ENCODE results near the gene ARHGAP5. TPM values are rescaled to one million over a fixed set of nuclear protein-coding genes. Genes with fewer than 3 reads are reported as not detected.

The ARHGAP5 gene
- total RNA-seq, 3 donors from 2014 or later: 115 to 189 (median 121) TPM

DNA sequence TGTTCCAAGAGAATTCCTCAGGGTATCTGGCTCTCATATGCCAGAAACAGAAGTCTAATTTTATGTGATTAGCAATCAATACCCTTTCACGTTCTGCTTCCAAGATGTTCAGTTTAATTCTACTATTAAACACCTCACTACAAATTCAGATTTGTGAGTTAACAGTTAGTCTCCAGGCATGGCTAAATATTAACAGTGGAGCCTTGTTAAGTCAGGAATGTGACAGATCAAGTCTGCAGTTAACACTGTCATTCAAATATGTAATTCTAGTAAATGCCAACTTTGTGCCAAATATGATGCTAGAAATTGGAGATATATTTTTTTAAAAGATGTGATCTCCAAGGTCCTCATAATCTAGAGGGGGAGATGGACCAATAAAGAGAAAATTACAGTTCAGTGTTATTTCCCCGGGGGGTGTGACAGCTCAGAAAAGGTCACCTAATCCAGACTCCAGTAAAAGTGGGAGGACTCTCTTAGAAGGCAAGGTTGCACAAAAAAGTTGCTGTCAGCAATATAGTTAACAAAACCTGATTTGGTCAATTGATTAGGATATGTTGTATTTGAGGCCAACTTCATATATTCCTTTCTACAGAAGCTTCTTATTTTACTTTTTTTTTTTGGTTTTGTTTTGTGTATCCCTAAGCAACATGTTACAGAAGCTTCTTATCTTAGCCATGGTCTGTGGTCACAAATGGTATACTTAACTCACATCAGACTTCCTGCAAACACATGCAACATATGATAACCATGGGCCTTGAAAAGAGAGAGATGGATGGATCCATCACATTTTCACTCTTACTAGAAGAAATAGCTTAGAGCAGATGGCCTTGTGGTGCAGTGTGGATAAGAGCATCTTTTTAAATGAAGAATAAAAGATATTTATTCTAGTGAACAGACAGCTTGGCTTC is 106.3 kb downstream of the ARHGAP5 start:
- DNase-seq (ENCODE audit: low spot score in 2 of 2): no peak
- H3K27me3 ChIP-seq: no peaks in the 10 kb centered on the region
- intact Hi-C loops (cut with DNase I; ENCODE audit: low total_unique reads): no loop called here
- H3K4me3 ChIP-seq: no peak overlapping the region
- H3K4me1 ChIP-seq: no peaks in the 10 kb centered on the region
- TF ChIP-seq POLR2AphosphoS5 (IDR thresholded peaks at IDR 0.05) (no peak), POLR2A (IDR thresholded peaks at IDR 0.05) (no peak)
- TF ChIP-seq, protein P1, sequence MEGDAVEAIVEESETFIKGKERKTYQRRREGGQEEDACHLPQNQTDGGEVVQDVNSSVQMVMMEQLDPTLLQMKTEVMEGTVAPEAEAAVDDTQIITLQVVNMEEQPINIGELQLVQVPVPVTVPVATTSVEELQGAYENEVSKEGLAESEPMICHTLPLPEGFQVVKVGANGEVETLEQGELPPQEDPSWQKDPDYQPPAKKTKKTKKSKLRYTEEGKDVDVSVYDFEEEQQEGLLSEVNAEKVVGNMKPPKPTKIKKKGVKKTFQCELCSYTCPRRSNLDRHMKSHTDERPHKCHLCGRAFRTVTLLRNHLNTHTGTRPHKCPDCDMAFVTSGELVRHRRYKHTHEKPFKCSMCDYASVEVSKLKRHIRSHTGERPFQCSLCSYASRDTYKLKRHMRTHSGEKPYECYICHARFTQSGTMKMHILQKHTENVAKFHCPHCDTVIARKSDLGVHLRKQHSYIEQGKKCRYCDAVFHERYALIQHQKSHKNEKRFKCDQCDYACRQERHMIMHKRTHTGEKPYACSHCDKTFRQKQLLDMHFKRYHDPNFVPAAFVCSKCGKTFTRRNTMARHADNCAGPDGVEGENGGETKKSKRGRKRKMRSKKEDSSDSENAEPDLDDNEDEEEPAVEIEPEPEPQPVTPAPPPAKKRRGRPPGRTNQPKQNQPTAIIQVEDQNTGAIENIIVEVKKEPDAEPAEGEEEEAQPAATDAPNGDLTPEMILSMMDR (IDR thresholded peaks at IDR 0.05): no peak
- H3K27ac ChIP-seq: no peak overlapping the region
- no peaks in the 10 kb centered on the region for H3K36me3 ChIP-seq
- peaks cover 0 to 6% of the 10 kb centered on the region in 2 donors for H3K9me3 ChIP-seq

DNA sequence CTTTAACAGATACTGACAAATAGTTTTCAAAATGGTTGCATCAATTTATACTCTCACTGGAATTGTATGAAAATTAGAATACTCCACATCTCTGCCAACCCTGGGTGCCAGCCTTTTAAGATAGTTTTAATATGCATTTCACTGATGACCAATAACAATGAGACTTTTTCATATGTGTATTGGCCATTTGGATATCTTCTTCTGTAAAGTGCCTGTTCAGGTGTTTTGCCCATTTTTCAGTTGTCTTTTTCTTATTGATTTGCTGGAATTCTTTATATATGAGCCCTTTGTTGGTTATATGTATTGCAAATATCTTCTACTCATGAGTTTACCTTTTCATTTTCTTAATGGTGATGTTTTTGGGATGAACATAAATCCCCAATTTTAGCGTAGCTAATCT is 108.0 kb downstream of the ARHGAP5 start:
- Histone ChIP-seq H3K9me3 (peaks cover 0 to 6% of the 10 kb centered on the region in 2 donors), H3K27me3 (no peaks in the 10 kb centered on the region), H3K4me1 (no peaks in the 10 kb centered on the region), H3K4me3 (no peak overlapping the region), H3K27ac (no peak overlapping the region), H3K36me3 (no peaks in the 10 kb centered on the region)
- intact Hi-C loops (cut with DNase I; ENCODE audit: low total_unique reads): no loop called here
- TF ChIP-seq, protein P1 (IDR thresholded peaks at IDR 0.05): no peak
- TF ChIP-seq POLR2A (IDR thresholded peaks at IDR 0.05): no peak
- no peak for TF ChIP-seq POLR2AphosphoS5 (IDR thresholded peaks at IDR 0.05)
- DNase-seq (ENCODE audit: low spot score in 2 of 2): no peak

DNA sequence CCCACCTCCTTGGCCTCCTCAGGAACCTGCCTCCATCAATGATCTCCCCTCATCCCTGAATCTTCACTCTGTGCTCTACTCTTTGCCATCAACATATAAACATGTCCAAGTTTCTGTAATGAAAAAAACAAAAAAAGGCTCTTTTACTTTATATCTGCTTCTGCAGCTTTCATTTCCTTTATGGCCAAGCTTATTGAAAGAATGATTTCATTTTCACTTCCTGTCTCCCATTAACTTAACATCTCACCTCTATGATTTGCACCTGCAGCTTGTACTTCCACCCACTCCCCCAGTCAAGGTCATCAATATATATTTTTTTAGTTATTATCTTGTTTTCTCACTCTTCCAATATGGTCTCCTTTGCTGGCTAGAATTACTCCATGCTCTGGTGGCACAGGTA is 109.1 kb downstream of the ARHGAP5 start:
- no peak for DNase-seq (ENCODE audit: low spot score in 2 of 2)
- intact Hi-C loops (cut with DNase I; ENCODE audit: low total_unique reads): no loop called here
- Histone ChIP-seq H3K9me3 (peaks cover 0 to 6% of the 10 kb centered on the region in 2 donors), H3K27me3 (no peaks in the 10 kb centered on the region), H3K36me3 (no peaks in the 10 kb centered on the region), H3K27ac (no peak overlapping the region), H3K4me3 (no peak overlapping the region), H3K4me1 (no peaks in the 10 kb centered on the region)
- TF ChIP-seq, protein P1 (IDR thresholded peaks at IDR 0.05): no peak
- TF ChIP-seq POLR2A (IDR thresholded peaks at IDR 0.05) (no peak), POLR2AphosphoS5 (IDR thresholded peaks at IDR 0.05) (no peak)

DNA sequence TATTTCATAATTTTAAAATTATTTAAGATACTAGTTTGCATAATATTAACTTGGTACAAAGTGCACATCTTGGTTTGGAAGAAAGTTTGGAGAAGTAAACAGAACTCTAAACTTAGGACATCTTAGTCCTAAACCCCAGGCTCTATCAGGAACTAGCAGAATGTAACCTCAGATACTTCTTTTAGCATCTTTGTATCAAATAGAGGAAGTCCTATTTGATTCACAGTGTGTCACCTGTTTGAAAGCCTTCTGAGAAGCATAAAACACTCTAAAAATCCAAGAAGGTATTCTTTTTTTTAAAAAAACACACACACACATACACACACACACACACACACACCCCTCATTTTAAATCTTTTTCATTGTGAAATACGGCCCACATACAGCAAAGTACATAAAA is 112.7 kb downstream of the ARHGAP5 start:
- TF ChIP-seq POLR2AphosphoS5 (IDR thresholded peaks at IDR 0.05): no peak
- TF ChIP-seq, protein P1 (IDR thresholded peaks at IDR 0.05): no peak
- no peak for TF ChIP-seq POLR2A (IDR thresholded peaks at IDR 0.05)
- H3K36me3 ChIP-seq: no peaks in the 10 kb centered on the region
- DNase-seq (ENCODE audit: low spot score in 2 of 2): no peak
- H3K27me3 ChIP-seq: no peaks in the 10 kb centered on the region
- no peaks in the 10 kb centered on the region for H3K4me1 ChIP-seq
- no peak overlapping the region for H3K4me3 ChIP-seq
- H3K27ac ChIP-seq: no peak overlapping the region
- intact Hi-C loops (cut with DNase I; ENCODE audit: low total_unique reads): no loop called here
- peaks cover 0 to 5% of the 10 kb centered on the region in 2 donors for H3K9me3 ChIP-seq

DNA sequence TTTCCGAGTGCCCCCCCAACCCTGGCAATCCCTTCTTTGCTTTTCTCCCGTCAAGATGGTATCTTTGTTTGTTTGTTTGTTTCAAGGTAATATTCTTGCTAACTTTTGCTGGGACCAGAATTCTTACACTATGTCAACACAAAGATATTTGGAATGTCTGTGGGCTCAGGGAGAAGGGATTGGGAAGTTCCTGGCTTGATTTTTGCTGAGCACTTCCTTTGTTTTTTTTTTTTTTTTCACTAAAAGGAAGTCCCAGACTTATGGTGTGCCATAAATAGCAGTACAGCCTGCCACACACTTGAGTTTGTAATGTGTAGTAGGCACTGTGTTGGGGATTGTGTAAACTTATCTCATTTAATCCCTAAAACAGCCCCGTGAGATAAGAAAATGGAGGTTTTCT is 113.6 kb downstream of the ARHGAP5 start:
- no peaks in the 10 kb centered on the region for H3K27me3 ChIP-seq
- H3K4me3 ChIP-seq: no peak overlapping the region
- no peaks in the 10 kb centered on the region for H3K9me3 ChIP-seq
- no peaks in the 10 kb centered on the region for H3K36me3 ChIP-seq
- no peak overlapping the region for H3K27ac ChIP-seq
- TF ChIP-seq POLR2AphosphoS5 (IDR thresholded peaks at IDR 0.05) (no peak), POLR2A (IDR thresholded peaks at IDR 0.05) (no peak)
- TF ChIP-seq, protein P1 (IDR thresholded peaks at IDR 0.05): no peak
- no peak for DNase-seq (ENCODE audit: low spot score in 2 of 2)
- no peaks in the 10 kb centered on the region for H3K4me1 ChIP-seq
- intact Hi-C loops (cut with DNase I; ENCODE audit: low total_unique reads): no loop called here

All from breast epithelium (tissue), 4 donors.